ENCODE data around the gene MUC4.

MUC4 gene

GRCh38 chr3:195764961-195765706 lies 46.6 kb downstream of the MUC4 start:
- no peak for DNase-seq (ENCODE audit: low read depth)
- no peak overlapping the region for H3K4me3 ChIP-seq (ENCODE audit: low read depth, low read length)

DNA sequence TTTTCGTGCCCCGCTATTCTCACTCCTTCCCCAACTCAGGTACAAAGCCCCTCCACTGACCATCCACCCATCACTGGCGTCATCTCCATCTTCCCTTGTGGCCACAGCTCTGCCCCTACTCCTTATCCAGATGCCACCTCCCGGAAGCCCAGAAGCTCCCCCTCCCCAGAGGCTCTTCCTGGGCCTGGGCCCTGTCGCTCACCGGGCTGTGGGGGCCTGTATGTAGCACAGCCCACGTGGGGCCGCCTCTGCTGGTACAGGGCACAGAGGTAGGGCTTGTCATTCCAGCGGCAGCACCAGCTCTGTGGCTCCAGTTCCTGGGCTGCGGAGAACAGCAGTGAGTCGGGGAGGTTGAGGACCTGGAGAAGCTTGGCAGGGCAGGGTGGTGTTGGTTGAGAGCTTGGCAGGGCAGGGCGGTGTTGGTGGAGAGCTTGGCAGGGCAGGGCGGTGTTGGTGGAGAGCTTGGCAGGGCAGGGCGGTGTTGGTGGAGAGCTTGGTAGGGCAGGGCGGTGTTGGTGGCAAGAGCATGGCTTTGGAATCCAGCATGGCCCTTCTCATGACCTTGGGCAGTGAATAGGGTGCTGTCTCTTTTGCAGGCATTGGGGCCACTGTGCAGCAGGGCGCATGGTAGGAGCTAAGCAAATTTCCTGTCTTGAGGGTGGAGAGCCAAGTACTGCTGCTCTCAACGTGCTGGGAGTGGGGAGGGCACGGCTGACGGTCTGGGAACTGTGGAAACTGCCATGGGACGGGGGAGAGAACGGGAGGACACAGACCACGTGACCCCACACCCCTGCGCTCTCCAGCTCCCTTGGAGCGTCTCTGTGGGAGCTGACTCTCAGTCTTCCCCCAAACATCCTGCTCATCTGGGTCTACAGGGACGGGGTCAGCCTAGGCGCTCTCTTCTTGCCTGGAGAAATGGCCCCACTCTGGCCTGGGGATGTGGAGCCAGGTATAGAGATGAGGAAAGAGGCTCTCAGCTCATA lies 47.6 kb downstream of the MUC4 start:
- no peak overlapping the region for H3K4me3 ChIP-seq (ENCODE audit: low read depth, low read length)
- no peak for DNase-seq (ENCODE audit: low read depth)

- no peak overlapping the region for H3K4me3 ChIP-seq (ENCODE audit: low read depth, low read length)
- DNase-seq (ENCODE audit: low read depth) = no peak
These were observed 48.5 kb downstream of the MUC4 start for GRCh38 chr3:195763076-195763830.

GRCh38 chr3:195762611-195763010 lies 49.1 kb downstream of the MUC4 start:
- no peak overlapping the region for H3K4me3 ChIP-seq (ENCODE audit: low read depth, low read length)
- DNase-seq (ENCODE audit: low read depth) = no peak

- no peak overlapping the region for H3K4me3 ChIP-seq (ENCODE audit: low read depth, low read length)
- DNase-seq (ENCODE audit: low read depth) = no peak
These were observed 49.5 kb downstream of the MUC4 start for GRCh38 chr3:195762249-195762585.

DNA sequence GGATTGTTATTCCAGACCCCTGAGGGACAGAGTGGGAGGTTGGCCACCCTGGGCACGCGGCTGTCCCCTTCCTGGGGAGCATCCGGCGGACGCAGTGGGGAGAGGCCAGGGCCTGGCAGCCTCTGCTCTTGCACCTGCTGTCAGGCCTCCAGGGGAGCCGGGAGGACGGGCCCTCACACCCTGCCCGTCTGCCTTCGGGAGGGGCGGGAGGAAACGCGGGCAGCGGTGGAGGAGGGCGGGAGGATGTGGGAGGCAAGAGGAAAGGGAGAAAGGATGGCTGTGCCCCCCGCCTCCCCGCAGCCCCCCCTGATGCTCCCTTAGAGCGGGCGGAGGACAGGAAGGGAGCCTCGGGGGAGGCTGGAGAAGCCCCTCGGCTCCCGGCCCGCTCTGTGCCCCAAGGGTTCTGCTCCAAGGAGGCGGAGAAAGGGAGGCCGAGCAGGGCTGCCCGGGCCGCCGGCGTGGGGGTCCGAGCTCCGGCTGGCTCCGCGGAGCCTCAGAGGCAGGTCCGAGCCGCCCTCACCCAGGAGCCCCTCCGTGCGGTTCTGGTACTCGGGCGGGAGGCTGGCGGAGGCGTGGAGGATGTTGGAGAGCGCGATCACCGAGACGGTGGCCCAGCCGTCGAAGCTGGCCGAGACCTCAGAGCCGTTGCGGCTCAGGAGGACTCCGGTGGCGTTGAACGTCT lies 50.0 kb downstream of the MUC4 start:
- no peak for DNase-seq (ENCODE audit: low read depth)
- no peak overlapping the region for H3K4me3 ChIP-seq (ENCODE audit: low read depth, low read length)

GRCh38 chr3:195761123-195761566 lies 50.6 kb downstream of the MUC4 start:
- no peak for DNase-seq (ENCODE audit: low read depth)
- no peak overlapping the region for H3K4me3 ChIP-seq (ENCODE audit: low read depth, low read length)

- no peak overlapping the region for H3K4me3 ChIP-seq (ENCODE audit: low read depth, low read length)
- DNase-seq (ENCODE audit: low read depth) = no peak
These were observed 51.2 kb downstream of the MUC4 start for GRCh38 chr3:195760345-195761122.

GRCh38 chr3:195758721-195759353 lies 52.9 kb downstream of the MUC4 start:
- no peak for DNase-seq (ENCODE audit: low read depth)
- no peak overlapping the region for H3K4me3 ChIP-seq (ENCODE audit: low read depth, low read length)

- DNase-seq (ENCODE audit: low read depth) = no peak
- H3K4me3 ChIP-seq (ENCODE audit: low read depth, low read length) = no peak overlapping the region
These were observed 53.9 kb downstream of the MUC4 start for GRCh38 chr3:195757827-195758226.

DNA sequence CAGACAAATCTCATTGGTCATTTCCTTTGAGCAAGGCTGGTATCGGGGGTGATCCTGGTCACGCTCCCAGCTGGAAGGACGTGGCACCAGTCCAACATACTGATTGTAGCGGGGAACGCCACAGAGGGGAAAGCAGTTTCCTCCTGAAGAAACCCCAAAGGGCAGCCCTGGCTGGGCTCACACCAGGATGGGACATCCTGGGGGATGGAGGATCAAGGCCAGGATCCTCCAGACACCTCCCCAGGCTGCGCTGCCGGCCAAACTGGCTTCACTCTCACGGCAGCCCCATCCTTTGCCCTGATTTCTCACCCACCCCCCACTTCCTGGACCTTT lies 54.3 kb downstream of the MUC4 start:
- H3K4me3 ChIP-seq (ENCODE audit: low read depth, low read length) = no peak overlapping the region

DNA sequence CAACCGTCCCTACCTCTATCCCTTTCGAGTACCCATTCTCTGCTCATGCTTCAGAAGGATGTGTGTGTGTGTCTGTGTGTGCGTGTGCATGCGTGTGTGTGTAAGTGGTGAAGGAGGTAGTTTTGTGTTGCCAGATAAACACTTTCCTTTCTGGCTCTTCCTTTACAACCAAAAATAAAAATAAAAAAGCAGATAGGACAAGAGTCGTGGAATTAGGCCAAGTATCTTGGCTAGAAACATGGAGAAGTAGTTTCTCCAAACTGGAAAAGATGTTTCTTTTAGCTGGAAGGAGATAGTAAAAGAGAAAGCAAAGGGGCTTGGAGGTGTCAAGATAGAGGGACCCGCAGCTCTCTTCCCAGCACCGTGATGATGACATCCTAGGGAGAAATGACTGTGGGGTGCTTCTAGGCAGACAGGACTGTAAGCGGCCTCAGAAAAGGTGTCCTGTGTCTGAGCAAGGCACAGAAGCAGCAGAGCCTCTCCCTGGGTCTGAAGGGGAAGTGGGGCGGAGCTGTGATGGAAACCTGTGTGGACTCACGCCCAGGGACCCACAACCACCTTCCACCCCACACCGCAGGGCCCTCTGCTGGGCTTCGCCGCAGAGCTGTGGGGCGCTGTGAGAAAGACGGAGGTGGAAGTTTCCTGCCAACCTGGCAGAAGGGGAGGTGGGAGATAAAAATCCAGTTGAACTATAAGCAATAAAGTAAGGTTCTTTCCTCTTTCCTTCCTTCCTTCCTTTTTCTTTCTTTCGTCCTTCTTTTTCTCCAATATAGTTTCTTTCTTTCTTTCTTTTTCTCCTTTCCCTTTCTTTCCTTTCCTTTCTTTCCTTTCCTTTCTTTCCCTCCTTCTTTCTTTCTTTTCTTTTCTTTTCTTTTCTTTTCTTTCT lies 55.7 kb downstream of the MUC4 start:
- no peak for DNase-seq (ENCODE audit: low read depth)
- no peak overlapping the region for H3K4me3 ChIP-seq (ENCODE audit: low read depth, low read length)

More for the DNA sequence above, 54.3 kb downstream of the MUC4 start:
- DNase-seq (ENCODE audit: low read depth) = no peak

DNA sequence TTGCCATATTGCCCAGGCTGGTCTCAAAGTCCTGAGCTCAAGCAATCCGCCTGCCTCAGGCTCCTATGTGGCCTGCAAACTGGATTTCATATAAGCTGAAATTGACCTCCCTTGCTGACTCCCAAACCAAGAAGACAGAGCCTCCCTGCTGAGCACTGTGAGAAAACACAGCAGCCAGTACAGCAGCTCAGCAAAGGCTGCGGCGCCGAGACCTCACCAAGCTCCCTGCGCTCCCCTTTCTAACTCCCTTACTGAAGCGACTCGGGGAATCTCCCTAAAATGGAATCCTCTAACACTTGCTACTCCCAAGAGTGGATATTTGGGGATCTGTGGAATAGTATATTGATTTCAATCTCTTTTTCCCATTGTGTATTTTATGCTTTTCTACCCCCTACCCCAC lies 56.3 kb downstream of the MUC4 start:
- no peak overlapping the region for H3K4me3 ChIP-seq (ENCODE audit: low read depth, low read length)
- DNase-seq (ENCODE audit: low read depth) = no peak

DNA sequence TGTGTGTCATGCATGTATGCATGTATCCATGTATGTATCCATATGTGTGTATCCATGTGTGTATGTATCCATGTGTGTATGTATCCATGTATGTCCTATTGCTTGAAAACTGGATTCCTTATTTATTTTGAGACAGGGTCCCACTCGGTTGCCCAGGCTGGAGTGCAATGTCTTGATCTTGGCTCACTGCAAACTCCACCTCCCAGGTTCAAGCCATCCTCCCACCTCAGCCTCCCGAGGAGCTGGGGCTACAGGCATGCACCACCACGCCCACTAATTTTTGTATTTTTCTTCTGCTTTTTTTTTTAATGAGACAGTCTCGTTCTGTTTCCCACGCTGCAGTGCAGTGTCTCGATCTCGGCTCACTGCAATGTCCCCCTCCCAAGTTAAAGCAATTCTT lies 56.8 kb downstream of the MUC4 start:
- no peak overlapping the region for H3K4me3 ChIP-seq (ENCODE audit: low read depth, low read length)
- DNase-seq (ENCODE audit: low read depth) = no peak

DNA sequence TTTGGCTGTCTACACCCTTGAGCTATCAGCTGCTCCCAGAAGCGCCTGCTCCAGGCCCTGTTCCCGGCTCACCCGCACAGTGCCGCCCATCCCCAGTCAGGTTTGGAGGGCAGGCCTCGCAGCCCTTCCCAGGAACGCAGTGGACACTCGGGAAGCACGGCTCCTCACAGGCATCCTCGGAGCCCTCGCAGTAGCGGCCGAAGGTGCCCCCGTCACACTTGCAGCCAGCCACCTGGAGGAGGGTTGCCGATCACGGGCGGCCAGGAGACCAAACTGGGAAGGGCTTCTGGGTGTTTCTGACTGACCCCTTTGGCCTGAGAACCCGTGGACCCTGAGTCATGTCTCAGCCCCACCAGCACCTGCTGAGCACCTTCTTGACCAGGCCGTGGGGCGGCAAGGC lies 57.6 kb downstream of the MUC4 start:
- no peak for DNase-seq (ENCODE audit: low read depth)
- no peak overlapping the region for H3K4me3 ChIP-seq (ENCODE audit: low read depth, low read length)

DNA sequence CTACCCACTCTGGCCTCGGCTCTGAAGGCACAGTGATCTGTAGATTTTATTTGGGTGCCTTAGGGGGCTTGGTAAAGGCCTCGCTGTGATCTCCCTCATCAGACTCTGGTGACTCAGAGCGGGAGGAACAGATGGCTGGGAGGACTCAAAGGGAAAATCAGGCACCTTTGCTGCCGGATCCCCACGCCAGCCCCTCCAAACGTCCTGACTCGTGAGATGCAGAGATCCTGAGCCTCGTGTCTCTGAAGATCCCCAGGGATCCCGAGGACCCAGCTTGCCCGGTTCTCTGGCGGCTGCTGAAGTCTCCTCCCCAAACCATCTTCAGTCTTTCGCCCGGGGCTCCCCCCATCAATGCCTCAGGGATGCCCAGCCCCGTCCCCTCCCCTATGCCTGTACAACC lies 58.1 kb downstream of the MUC4 start:
- no peak overlapping the region for H3K4me3 ChIP-seq (ENCODE audit: low read depth, low read length)
- DNase-seq (ENCODE audit: low read depth) = no peak

GRCh38 chr3:195752546-195753331 lies 59.0 kb downstream of the MUC4 start:
- no peak overlapping the region for H3K4me3 ChIP-seq (ENCODE audit: low read depth, low read length)
- DNase-seq (ENCODE audit: low read depth) = no peak

Data from skeletal muscle cell (primary cell).